OCI-LY3 (cell line): ENCODE results near the gene NPHS1.

Experiments used
- H2AFZ ChIP-seq: fragments of 200-600, 300-600 bp; shearing (Covaris generic); 2 replicates; pipeline ENCODE4 v1.6.0; 2014; ENCODE audit warnings: antibody characterized with exemption, low read depth, low read length
- H3K27ac ChIP-seq: fragments of 200-600, 300-600 bp; sonication (generic); 2 replicates; pipeline ENCODE4 v1.5.1; 2014; ENCODE audit warnings: mild to moderate bottlenecking, low read length, moderate library complexity, mixed read lengths
- H3K27me3 ChIP-seq: fragments of 200-600, 300-600 bp; sonication (generic); 2 replicates; pipeline ENCODE4 v1.6.1; 2014; ENCODE audit warnings: low read depth, low read length, mixed read lengths
- H3K36me3 ChIP-seq: fragments of 200-600, 300-600 bp; sonication (generic); replicated peaks from 2 replicates; pipeline ENCODE3; 2014; ENCODE audit warnings: low read depth, low read length, mixed read lengths
- H3K4me1 ChIP-seq: fragments of 300-600, 200-600 bp; sonication (generic); 2 replicates; pipeline ENCODE4 v1.6.1; 2014; ENCODE audit warnings: low read length, mixed read lengths
- H3K4me2 ChIP-seq: fragments of 200-600, 300-600 bp; sonication (generic); 2 replicates; pipeline ENCODE4 v1.6.1; 2014; ENCODE audit warnings: low read length, mixed read lengths
- H3K4me3 ChIP-seq: fragments of 300-600, 200-600 bp; sonication (generic); 2 replicates; pipeline ENCODE4 v1.5.1; 2014; ENCODE audit warnings: antibody characterized with exemption, mild to moderate bottlenecking, low read length, moderate library complexity
- H3K79me2 ChIP-seq: fragments of 300-600, 200-600 bp; shearing (Covaris generic); 2 replicates; pipeline ENCODE4 v1.6.1; 2014; ENCODE audit warnings: mild to moderate bottlenecking, low read length, mixed read lengths
- H3K9ac ChIP-seq: fragments of 300-600, 200-600 bp; shearing (Covaris generic); 2 replicates; pipeline ENCODE4 v1.6.0; 2014; ENCODE audit warnings: mild to moderate bottlenecking, low read length, moderate library complexity
- H3K9me3 ChIP-seq: fragments of 200-600, 300-600 bp; shearing (Covaris generic); 2 replicates; pipeline ENCODE4 v1.6.1; 2014; ENCODE audit warnings: low read length, mixed read lengths; ENCODE audit not compliant: insufficient read depth
- H4K20me1 ChIP-seq: fragments of 200-600, 300-600 bp; sonication (generic); 2 replicates; pipeline ENCODE4 v1.6.1; 2016; ENCODE audit warnings: low read length, mixed read lengths; ENCODE audit not compliant: insufficient read depth
- EZH2phosphoT487 ChIP-seq: fragments of 200-600 bp; shearing (Covaris generic); IDR thresholded peaks from 2 replicates; pipeline ENCODE4 v1.6.1; 2018; ENCODE audit warnings: antibody characterized with exemption, mixed run types, low read depth
- TF ChIP-seq, protein P1 (sequence below): fragments of 200-600, 300-600 bp; sonication (generic); IDR thresholded peaks from 2 replicates; pipeline ENCODE4 v1.5.1; 2014; ENCODE audit warnings: antibody characterized with exemption, low read length, low read depth

The NPHS1 gene

DNA sequence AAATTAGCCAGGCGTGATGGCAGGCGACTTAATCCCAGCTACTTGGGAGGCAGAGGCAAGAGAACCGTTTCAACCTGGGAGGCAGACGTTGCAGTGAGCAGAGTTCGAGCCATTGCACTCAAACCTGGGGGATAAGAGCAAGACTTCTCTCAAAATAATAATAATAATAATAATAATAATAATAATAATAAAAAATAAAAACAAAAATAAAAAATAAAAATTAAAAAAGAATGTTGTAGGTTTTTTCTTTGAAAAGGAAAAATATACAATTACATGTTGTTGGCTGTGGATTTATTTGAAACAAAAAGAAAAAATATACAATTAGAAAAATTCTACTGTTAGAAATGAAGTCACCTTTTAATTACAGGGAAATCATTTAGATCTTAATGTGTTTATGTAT is 28.2 kb downstream of the NPHS1 start:
- Histone ChIP-seq H3K4me1 (peaks cover 4% of the 10 kb centered on the region; the same call in 1 of the 2 replicates), H3K27ac (no peak overlapping the region), H3K36me3 (no peaks in the 10 kb centered on the region), H3K27me3 (peaks cover 10% of the 10 kb centered on the region; the same call in 1 of the 2 replicates), H3K4me2 (no peak overlapping the region), H3K79me2 (no peaks in the 10 kb centered on the region), H3K9ac (no peak overlapping the region), H4K20me1 (no peaks in the 10 kb centered on the region), H2AFZ (no peak overlapping the region), H3K9me3 (no peaks in the 10 kb centered on the region), H3K4me3 (no peak overlapping the region)
- TF ChIP-seq, protein P1, sequence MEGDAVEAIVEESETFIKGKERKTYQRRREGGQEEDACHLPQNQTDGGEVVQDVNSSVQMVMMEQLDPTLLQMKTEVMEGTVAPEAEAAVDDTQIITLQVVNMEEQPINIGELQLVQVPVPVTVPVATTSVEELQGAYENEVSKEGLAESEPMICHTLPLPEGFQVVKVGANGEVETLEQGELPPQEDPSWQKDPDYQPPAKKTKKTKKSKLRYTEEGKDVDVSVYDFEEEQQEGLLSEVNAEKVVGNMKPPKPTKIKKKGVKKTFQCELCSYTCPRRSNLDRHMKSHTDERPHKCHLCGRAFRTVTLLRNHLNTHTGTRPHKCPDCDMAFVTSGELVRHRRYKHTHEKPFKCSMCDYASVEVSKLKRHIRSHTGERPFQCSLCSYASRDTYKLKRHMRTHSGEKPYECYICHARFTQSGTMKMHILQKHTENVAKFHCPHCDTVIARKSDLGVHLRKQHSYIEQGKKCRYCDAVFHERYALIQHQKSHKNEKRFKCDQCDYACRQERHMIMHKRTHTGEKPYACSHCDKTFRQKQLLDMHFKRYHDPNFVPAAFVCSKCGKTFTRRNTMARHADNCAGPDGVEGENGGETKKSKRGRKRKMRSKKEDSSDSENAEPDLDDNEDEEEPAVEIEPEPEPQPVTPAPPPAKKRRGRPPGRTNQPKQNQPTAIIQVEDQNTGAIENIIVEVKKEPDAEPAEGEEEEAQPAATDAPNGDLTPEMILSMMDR, result no peak
- TF ChIP-seq EZH2phosphoT487, result no peak

DNA sequence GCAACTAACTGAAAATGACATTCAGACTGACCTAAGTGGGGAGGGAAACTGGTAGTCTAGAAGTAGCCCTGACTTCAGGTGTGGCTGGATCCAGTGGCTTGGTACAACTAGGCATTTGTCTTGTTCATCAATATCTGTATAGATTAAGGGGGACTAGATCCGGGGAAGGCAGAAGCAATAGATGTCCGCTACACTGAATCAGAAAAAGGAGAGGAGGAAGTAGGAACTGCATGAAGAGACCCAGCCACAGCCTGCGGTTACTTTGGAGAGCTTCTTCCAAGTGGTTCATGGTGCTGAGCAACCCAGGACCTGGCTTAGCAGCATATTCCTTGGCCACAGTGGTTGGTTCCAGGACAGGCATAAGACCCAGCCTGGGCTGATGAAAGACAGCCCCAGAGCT is 29.7 kb downstream of the NPHS1 start:
- H2AFZ ChIP-seq, result peak overlapping the region; percentile 43; the same call in 1 of the 2 replicates
- no peak overlapping the region for H3K27ac ChIP-seq
- H3K27me3 ChIP-seq, result peaks cover 10% of the 10 kb centered on the region; the same call in 1 of the 2 replicates
- H3K4me3 ChIP-seq, result peak overlapping the region; percentile 53
- no peak overlapping the region for H3K9ac ChIP-seq
- no peaks in the 10 kb centered on the region for H3K79me2 ChIP-seq
- no peak for TF ChIP-seq EZH2phosphoT487
- TF ChIP-seq, protein P1, result no peak
- peak overlapping the region; percentile 50 for H3K4me2 ChIP-seq
- H4K20me1 ChIP-seq, result no peaks in the 10 kb centered on the region
- no peaks in the 10 kb centered on the region for H3K9me3 ChIP-seq
- H3K36me3 ChIP-seq, result no peaks in the 10 kb centered on the region
- H3K4me1 ChIP-seq, result peaks cover 4% of the 10 kb centered on the region; the same call in 1 of the 2 replicates

DNA sequence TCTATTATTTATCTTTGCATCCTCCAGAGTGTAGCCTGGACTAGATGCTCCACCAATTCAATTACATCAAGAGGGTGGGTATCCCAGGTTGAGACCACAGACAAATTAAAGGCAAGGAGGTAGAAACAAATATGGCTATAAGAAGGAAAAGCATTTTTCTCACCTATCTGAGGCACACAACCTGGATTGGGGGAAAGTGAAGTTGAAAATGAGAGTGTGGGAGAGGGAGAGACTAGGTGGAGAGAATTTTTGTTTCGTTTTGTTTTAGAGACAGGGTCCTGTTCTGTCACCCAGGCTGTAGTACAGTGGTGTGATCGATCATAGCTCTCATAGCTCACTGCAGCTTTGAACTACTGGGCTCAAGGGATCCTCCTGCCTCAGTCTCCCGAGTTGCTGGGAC is 33.9 kb downstream of the NPHS1 start:
- Histone ChIP-seq H3K4me3 (no peak overlapping the region), H3K9me3 (no peaks in the 10 kb centered on the region), H3K9ac (no peak overlapping the region), H3K27me3 (0 out of 2 replicates have a peak, but pooled peaks cover 4% of the 10 kb centered on the region), H3K4me2 (no peak overlapping the region), H3K27ac (no peak overlapping the region), H4K20me1 (no peaks in the 10 kb centered on the region), H3K36me3 (no peaks in the 10 kb centered on the region), H3K4me1 (peaks cover 4% of the 10 kb centered on the region; the same call in 1 of the 2 replicates), H2AFZ (no peak overlapping the region), H3K79me2 (no peaks in the 10 kb centered on the region)
- TF ChIP-seq, protein P1, result no peak
- no peak for TF ChIP-seq EZH2phosphoT487

DNA sequence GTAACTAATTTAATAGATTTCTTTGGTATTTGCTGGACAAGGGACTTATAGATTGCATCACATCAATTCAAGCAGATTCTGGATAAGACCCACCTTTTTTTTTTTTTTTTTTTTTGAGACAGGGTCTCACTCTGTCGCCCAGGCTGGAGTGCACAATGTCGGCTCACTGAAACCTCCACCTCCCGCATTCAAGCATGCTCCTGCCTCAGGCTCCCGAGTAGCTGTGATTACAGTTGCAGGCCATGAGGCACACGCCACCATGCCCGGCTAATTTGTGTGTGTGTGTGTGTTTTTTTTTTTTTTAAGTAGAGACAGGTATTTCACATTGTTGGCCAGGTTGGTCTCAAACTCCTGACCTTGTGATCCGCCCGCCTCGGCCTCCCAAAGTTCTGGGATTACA is 35.5 kb downstream of the NPHS1 start:
- Histone ChIP-seq H3K79me2 (no peaks in the 10 kb centered on the region), H3K4me1 (no peaks in the 10 kb centered on the region), H3K4me3 (no peak overlapping the region), H2AFZ (no peak overlapping the region), H3K4me2 (no peak overlapping the region), H3K27ac (no peak overlapping the region), H3K9ac (no peak overlapping the region), H4K20me1 (no peaks in the 10 kb centered on the region), H3K9me3 (no peaks in the 10 kb centered on the region), H3K36me3 (no peaks in the 10 kb centered on the region), H3K27me3 (0 out of 2 replicates have a peak, but pooled peaks cover 7% of the 10 kb centered on the region)
- TF ChIP-seq EZH2phosphoT487, result no peak
- TF ChIP-seq, protein P1, result no peak
